OCI-LY7 (cell line): ENCODE measurements around the gene CDH22.

Experiments used
- EZH2phosphoT487 ChIP-seq: fragments of 200-600 bp; sonication (generic); IDR thresholded peaks from 2 replicates; pipeline ENCODE4 v1.6.1; 2018; ENCODE audit warnings: low read depth, borderline replicate concordance, mild to moderate bottlenecking, mixed run types, antibody characterized with exemption, low read length, moderate library complexity, mixed read lengths
- TF ChIP-seq, protein P1 (sequence below): fragments of 200-600 bp; sonication (generic); conservative IDR thresholded peaks from 2 replicates; pipeline ENCODE4 v1.5.1; 2014; ENCODE audit warnings: mild to moderate bottlenecking, antibody characterized with exemption, low read length, moderate library complexity, mixed read lengths

DNA sequence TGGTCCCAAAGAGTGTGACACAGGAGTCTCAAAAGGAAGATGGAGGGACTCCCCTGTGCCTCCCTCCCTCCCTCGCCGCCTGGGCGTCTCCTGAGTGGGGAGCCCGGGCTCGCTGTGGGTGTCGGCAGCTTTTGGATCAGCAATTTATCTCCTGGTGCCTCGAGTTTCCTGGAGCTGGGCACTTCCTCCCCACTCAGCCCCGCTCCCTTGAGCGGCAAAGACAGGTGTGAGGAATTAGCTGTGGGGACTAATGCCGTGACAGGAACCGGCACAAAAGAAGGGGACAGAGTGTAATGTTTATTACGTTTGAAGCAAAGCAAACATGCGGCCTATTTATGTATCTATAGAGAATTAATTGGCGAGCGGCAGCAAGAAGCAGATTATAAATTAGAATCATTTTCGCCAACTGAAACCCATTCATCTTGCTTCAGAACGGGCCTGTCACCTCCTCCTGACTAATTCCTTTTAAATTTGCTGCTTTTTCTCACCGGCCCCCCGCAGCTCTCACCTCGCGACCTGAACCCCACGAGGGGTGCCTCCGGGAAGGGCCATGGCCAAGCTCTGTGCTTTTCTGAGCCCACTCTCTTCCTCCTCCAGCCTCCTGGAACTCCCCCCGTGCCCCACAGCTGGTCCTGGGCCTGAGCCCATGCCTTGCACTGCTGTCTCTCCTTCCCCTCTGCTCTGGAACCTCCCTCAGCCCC lies 8.8 kb upstream of the CDH22 start:
- TF ChIP-seq, protein P1, sequence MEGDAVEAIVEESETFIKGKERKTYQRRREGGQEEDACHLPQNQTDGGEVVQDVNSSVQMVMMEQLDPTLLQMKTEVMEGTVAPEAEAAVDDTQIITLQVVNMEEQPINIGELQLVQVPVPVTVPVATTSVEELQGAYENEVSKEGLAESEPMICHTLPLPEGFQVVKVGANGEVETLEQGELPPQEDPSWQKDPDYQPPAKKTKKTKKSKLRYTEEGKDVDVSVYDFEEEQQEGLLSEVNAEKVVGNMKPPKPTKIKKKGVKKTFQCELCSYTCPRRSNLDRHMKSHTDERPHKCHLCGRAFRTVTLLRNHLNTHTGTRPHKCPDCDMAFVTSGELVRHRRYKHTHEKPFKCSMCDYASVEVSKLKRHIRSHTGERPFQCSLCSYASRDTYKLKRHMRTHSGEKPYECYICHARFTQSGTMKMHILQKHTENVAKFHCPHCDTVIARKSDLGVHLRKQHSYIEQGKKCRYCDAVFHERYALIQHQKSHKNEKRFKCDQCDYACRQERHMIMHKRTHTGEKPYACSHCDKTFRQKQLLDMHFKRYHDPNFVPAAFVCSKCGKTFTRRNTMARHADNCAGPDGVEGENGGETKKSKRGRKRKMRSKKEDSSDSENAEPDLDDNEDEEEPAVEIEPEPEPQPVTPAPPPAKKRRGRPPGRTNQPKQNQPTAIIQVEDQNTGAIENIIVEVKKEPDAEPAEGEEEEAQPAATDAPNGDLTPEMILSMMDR, result no peak
- TF ChIP-seq EZH2phosphoT487, result no peak
